ENCODE data around the gene MEF2B.
"Not testable (repeated sequence)": the region's sequence is repeated elsewhere in the genome, so short reads cannot be mapped to it uniquely, and the experiment has no call there.

Gene MEF2B

DNA sequence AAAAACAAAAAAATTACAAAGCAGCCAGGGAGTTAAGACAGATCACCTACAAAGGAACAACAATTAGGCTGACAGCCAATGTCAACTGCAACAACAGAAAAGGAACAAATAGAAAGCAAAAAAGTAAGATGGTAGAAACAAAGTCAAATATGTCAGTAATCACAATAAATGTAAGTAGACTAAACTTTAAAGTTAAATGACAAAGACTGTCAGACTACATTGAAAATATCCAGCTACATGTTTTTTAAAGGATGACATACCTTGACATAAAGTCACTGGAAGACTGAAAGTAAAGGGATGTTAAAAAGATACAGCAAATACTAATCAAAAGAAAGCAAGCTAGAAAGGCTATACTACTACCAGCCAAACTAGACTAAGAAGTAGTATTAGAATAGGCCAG is 46.7 kb downstream of the MEF2B start:
- no peak for DNase-seq (ENCODE audit: low spot score)

DNA sequence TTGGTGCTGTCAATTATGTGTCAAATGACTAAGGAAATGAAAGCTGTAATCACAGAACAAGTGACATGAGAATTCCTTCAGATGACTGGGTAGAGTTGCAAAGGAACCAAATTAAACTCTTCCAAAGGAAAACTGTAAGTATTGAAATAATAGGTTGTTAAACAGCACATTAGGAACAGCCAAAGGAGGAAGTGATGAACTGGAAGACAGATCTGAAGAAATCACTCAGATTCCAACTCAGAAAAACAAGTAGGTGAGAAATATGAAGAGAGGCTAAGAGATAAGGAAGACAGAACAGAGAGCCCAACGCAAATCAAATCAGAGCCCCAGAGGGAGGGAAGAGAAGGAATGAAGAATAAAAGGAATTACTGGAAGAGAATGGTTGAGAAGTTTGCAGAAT is 47.2 kb downstream of the MEF2B start:
- no peak for DNase-seq (ENCODE audit: low spot score)

DNA sequence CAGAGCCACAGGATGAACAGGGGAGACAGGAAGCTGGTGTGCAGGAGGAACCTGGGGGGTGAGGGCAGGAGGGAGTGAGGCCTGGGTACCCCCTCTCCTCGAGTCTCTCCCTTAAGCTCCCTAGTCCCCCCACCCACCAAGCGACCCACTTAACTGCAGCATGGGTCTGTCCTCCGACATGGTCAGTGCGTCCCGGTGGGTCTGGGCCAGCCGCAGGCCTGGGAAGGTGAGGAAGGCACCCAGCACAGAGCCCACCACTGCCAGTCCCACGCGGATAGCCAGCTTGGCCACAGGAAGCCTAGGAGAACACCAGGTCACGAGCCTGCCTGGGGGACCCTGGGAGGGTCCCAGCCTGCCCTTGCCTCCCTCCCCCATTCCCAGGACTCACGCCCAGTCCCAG is 48.7 kb downstream of the MEF2B start:
- DNase-seq (ENCODE audit: low spot score), result no peak

DNA sequence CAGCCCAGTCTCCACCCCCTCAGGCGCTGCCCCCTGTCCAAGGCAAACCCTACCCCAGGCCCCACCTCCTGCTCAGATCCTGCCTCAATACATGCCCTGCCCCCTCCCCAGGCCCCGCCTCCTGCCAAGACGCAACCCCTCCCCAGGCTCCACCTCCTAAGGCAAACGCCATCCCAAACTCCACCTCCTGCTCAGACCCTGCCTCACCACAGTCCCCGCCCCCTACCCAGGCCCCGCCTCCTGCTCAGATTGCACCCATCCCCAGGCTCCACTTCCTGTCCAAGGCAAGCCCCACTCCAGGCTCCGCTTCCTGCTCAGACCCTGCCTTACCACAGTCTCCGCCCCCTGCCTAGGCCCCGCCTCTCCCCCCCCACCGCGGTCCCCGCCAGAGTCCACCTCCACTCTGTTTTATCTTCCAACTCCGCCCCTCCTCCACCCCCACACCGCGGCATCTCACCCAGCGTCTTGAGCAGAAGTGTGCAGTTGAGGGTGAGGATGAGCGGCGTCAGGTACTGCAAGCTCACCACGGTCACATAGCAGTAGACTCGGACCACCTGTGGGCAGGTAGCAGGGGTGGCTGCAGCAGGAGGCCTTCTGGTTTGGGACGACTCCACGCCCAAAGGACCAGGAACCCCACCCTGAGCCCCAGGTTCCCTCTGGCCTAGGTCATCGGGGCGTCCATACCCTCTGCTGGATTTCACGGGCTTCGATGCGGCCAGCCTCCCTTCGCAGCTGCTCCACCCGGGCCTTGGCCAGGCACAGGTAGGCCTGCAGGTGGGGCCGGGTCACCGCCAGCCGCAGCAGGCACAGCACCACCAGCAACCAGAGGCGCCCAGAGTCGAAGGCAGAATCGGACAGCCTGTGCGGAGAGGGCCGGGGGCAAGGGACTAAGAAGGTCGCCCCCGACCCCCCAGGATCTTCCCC is 49.5 kb downstream of the MEF2B start:
- peak; percentile 76 for DNase-seq (ENCODE audit: low spot score)

DNA sequence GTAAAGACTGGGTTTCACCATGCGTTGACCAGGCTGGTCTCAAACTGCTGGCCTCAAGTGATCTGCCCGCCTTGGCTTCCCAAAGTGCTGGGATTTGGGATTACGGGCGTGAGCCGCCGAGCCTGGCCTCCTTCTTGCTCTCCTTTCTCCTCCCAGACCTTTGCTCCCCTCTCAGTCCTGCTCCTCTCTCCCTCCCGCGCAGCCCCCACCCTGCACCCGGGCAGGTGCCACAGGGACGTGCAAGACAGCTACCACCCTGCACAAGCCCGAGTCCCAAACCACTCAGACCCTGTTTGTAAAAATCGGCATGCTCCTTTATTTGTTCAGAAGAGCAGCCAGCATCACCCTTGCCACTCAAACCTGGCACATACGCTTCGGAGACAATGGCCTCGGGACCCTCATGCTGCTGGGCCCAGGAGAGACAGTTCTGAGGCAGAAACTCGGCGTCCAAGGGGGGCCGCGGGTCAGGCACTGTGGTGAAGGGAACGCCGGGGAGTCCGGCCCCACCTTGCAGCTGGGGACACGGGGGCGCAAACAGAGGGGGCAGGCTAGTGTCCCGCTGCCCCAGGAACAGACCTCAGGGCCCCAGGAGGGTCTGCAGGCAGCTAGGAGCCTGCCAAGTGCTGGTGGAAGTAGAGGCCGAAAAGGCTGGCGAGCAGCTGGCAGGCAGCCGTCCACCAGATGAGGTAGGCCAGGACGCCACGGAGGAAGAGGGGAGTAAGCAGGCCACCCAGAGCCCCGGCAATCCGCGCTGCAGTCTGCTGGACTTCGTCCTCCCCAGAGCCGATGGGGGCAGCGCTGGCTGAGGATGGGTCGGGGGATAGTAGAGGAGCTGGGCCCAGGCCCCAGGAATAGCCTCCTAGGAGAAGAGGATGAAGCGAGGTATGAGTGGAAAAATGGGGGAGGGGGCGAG is 50.5 kb downstream of the MEF2B start:
- no peak for DNase-seq (ENCODE audit: low spot score)

DNA sequence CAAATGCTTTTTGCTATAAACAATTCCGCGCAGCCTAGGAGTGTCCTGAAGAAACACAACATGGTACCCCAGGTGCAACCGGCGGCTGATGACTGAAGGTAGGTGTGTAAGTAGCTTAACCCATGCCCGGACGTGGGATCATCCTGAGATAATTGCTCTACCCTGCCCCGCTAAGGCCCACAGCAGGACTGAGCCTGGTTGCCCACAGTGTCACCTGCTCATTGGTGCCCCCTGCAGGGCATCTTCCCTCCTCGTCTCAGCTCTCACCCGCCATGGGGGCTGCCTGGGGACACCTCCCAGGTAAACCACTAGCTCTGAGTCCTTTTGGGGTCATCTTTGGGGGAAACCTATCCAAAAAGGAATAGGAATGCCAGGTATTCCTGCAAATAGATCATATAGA is 54.1 kb downstream of the MEF2B start:
- DNase-seq (ENCODE audit: low spot score), result peak; percentile 96

DNA sequence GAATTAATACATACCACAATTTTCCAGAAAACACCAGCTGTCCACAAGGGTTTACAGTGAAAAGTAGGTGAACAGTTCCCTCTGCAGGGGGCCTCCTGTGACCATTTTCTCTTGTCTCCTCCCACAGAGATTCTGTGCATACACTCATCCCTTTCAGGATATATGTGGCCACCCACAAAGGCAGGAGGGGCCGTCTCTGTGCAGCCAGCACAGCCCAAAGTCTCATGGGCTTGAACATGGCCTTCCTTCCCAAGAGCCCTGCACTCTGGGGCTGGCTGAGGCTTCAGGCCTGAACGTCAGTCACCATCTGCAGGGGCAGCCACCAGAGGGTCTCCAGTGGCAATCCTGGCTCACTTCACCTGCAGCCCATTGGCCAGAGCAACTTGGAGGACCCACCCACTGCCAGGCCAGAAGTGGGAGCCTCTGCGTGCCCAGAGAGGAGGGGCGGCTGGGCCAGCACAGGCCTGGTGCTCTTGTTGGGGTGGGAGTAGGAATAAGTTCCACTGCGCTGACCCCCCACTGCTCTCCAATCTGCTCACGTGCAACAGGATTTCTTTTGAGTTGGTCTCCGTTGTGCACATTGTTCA is 56.9 kb downstream of the MEF2B start:
- peak; percentile 68 for DNase-seq (ENCODE audit: low spot score)

DNA sequence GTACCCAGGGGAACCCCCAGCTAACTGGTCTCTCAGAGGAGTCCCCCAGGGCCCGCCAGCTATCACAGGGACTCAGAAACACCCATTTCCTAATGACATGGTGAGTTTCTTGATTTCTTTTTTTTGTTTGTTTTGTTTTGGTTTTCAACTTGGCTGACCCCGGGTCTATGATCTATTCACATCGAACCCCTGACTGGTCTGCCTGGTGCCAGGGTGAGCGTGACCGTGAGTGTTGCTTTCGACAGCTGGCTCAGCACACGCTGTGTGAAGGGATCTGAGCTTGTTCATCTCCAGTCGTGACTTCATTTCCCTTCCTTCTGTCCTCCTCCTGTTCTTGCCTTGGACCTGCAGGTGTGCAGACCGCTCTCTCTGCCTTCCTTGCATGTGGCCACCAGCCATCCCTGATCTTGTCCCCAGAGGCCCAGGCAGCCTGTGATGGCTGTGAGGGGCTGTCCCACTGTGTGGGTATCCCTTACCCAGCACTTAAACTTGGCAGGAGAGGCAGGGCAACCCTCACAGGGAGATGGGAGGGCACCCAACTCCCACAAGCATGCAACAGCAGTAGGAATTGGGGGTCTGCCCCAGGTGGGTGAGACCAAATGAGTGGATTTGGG is 58.0 kb downstream of the MEF2B start:
- DNase-seq (ENCODE audit: low spot score), result no peak

DNA sequence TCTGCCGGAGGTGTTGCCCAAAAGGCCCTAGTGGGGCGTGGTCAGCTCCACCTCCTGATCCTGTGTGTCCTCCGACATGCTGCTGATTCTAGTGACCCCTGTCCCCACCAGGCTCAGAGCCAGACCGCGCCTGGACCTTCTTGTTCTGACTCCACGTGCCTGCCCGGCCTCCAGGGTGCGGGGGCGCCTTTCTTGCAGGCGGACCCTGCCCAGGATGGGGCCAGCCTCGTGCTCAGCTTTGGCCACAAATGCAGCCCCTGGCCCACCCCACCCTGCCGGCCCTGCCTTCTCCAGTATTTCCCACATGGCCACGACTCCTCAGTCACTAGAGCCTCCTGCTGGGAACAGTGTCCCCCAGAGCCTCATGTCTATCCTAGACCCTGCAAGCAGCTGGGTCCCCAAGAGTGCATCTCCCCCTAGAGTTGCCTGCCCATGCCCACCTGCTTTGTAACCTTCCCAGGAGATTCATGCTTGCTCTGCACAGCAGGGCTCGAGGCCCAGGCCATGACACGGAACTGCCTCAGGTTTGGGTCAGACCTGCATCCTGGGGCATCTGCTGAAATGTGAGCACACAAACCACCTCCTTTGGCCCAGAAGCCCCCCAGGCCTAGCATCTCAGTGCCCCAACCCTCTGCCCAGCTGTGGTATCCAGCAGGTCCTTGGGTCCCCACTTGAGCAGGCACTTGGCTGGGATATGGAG is 58.8 kb downstream of the MEF2B start:
- no peak for DNase-seq (ENCODE audit: low spot score)

DNA sequence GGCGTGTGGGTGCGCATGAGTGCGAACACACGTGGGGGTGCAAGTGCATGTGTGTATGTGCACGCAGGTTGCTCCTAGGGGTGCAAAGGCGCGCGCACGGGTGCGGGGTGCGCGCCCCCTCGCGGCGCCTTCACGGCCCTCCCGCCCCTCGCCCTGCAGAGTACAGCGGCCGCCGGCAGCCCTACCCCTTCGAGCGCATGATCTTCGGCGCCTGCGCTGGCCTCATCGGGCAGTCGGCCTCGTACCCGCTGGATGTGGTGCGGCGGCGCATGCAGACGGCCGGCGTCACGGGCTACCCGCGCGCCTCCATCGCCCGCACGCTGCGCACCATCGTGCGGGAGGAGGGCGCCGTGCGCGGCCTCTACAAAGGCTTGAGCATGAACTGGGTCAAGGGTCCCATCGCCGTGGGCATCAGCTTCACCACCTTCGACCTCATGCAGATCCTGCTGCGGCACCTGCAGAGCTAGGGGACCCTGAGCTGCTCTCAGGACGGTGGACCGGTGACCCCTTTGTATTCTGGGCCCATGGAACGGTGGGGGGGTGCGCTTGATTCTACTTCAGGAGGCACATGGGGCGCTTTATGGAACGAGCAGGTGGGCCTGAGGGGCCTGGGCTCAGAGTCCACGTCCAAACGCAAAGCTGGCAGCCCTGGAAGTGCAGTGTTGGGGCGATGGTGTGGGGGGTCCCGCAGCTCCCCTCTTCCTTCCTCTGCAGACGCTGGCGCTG is 59.5 kb downstream of the MEF2B start:
- DNase-seq (ENCODE audit: low spot score), result no peak

DNA sequence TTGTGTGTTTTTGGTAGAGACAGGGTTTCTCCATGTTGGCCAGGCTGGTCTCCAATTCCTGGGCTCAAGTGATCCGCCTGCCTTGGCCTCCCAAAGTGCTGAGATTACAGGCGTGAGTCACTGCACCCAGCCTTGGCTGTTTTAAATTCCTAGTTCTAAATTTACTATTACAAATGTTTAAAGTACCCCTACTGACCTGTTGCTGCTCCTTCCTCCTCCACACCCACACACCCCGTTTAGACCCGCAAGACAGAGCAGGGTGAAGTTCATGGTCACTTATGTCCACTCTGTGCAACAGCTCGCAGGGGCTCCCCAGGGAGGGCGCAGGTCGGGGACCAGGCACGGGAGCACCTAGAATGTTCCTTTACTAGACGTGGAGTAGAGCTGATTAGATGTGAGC is 60.5 kb downstream of the MEF2B start:
- no peak for DNase-seq (ENCODE audit: low spot score)

DNA sequence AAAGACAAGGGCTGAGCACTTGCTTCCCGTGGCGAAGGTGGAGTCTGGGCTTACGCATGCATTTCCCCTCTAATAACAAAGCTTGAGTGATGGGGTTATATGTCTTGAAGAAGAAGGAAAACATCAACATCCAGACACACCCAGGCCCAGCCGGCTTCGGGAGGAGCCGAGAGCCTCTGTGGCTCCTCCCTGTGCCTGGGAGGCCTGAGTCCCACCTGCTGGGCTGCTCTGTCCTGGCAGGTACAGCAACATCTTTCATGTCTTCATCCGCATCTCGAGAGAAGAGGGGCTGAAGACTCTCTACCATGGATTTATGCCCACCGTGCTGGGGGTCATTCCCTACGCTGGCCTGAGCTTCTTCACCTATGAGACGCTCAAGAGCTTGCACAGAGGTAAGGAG is 62.4 kb downstream of the MEF2B start:
- no peak for DNase-seq (ENCODE audit: low spot score)

DNA sequence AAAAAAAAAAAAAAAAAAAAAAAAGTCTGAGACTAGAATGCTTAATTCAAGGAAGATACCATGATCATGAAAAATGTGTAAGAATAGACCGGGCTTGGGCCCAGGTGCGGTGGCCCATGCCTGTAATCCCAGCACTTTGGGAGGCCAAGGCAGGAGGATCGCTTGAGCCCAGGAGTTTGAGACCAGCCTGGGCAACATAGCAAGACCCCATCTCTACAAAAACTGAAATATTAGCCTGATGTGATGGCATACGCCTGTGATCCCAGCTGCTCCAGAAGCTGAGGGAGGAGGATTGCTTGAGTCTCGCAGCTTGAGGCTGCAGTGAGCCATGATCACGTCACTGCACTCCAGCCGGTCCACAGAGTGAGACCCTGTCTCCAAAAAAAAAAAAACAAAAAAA is 63.1 kb downstream of the MEF2B start:
- DNase-seq (ENCODE audit: low spot score), result not testable (repeated sequence)

DNA sequence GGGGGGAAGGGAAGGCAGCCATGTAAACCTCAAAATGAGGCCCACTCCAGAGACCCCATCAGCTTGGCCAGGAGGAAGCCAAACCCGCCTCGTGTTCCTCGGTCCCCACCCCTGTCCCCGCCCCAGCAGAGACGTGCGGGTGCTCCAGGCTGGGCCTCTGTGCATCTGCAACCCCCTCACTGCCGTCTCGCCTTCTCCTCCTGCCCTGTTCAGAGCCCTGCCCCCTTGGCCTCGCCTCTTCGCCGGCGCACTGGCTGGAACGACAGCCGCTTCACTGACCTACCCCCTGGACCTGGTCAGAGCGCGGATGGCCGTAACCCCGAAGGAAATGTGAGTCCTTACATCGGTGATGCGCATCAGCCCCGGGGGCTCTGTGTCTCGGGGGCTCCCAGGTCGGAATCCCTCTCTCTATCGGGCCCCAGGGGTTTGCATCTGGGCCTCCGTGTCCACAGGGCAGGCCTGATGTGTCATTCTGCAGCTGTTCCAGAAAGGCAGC is 64.0 kb downstream of the MEF2B start:
- no peak for DNase-seq (ENCODE audit: low spot score)

DNA sequence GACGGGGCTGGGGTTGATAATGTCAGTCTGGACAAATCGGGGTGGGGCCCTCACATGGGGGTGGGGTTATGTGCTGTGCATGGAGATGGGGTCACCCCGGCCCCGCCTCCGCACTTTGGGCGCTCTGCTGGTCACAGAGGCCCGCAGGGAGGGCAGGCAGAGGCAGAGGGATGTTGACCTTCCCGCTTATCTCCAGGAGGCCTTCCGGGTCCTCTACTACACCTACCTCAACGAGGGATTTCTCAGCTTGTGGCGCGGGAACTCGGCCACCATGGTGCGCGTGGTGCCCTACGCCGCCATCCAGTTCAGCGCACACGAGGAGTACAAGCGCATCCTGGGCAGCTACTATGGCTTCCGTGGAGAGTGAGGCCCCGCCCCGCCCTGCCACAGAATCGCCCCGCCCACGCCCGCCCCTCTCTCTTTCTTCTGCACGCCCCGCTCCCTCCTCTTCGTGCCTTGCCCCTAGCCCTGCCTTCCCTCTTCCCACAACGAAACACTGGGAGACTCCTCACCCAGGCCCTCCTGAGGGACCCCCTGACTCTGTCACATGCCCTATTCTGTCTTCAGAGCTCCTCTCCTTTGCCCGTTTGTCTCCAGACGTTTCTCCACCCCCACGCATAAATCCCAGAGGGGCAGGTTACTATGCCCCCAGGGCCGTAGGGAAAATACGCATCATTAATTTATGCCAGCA is 64.6 kb downstream of the MEF2B start:
- peak; percentile 80 for DNase-seq (ENCODE audit: low spot score)

DNA sequence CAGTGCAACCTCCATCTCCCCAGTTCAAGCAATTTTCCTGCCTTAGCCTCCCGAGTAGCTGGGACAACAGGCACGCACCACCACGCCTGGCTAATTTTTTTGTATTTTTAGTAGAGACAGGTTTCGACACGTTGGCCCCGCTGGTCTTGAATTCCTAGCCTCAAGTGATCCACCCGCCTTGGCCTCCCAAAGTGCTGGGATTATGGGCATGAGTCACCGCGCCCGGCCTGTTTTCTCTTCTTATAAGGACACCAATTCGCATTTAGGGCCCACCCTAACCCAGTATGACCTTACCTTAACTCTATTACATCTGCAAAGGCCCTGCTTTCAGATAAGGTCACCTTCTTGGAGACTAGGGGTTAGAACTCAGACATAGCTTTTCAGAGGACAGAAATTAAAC is 66.9 kb downstream of the MEF2B start:
- DNase-seq (ENCODE audit: low spot score), result no peak

DNA sequence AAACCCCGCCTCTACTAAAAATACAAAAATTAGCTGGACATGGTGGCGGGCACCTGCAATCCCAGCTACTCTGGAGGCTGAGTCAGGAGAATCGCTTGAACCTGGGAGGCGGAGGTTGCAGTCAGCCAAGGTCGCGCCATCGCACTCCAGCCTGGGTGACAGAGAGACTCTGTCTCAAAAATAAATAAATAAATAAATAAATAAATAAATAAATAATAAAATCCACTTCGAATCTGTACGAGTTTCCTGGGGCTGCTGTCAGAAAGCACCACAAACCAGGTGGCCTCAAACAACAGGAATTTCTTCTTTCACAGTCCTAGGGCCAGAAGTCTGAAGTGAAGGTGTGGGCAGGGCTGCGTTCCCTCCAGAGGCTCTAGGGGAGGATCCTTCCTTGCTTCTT is 67.5 kb downstream of the MEF2B start:
- not testable (repeated sequence) for DNase-seq (ENCODE audit: low spot score)

DNA sequence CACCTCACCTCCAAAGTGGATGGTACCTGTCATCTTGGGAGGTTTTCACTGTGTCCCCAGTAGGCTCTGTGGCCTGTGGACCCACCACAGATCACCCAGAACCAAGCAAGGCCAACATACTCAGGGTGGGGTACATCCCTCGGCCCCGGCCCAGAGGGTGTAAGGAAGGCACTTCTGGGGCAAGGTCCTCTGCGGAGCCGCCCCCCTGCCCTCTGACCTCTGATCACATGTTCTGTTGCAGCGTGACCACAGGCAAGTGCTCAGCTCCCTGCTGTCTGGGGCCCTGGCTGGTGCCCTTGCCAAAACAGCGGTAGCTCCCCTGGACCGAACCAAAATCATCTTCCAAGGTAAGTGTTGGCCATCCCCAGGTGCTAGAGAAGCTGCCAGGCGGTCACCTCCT is 68.5 kb downstream of the MEF2B start:
- DNase-seq (ENCODE audit: low spot score), result no peak

DNA sequence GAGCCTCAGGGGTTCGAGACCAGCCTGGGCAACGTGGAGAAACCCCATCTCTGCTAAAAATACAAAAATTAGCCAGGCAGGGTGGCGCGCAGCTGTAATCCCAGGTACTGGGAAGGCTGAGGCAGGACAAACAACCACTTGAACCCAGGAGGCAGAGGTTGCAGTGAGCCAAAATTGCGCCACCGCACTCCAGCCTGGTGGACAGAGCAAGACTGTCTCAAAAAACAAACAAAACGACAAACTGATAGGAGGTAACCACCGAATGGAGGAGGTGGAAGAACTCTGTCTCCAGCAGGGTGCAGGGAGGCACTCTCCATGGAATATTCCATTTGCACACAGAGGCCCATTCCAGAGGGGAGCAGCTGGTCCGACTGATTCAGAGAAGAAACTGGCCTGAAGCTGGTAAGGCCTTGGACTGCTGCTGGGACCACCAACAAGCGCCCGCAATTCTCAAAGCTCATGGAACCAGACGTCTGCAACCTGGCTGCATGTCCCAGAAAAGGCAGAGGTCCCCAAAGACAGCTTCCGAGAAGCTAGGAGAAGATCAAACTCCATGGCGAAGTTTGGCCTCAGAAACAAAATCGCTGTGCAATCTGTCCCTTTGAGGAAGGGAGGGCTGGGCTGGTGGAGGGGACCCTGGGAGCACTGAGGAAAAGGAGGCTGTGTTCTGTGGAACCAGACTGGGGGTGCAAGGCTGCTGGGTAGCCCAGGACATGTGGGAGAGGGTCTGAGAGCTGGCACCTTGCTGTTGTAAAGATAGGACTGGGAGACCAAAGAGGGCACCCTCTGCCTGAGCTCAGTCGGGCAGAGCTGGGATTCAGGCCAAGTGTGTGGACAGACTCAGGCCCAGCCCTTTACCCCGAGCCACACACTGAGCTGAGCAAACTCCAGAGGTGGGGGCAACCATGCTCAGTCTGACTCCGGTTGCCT is 71.1 kb downstream of the MEF2B start:
- DNase-seq (ENCODE audit: low spot score), result peak; percentile 93

Measured in HuH-7 (cell line).